Kidney (tissue), 14 donors: ENCODE data around the gene GPI. TPM values are rescaled to one million over a fixed set of nuclear protein-coding genes. Genes with fewer than 3 reads are reported as not detected.
"Not testable (repeated sequence)": the region's sequence is repeated elsewhere in the genome, so short reads cannot be mapped to it uniquely, and the experiment has no call there.

Experiments used
- DNase-seq, 5 donors: peaks; one replicate each; pipeline ENCODE4 v3.0.0-alpha.2; 2013 to 2020
- FAIRE-seq: peaks from 2 replicates; lab custom pipeline; 2012; peaks lifted over from hg19 to GRCh38; lab: Jason Lieb, UNC
- H3K27ac ChIP-seq, 2 donors: one replicate each; pipeline ENCODE4 v1.7.0; 2013; ENCODE audit warnings: low read depth in 2 of 2, low read length in 2 of 2, inconsistent platforms in 1 of 2
- H3K27me3 ChIP-seq: one replicate; pipeline ENCODE4 v1.7.1; 2013; ENCODE audit warnings: low read length, inconsistent platforms; ENCODE audit not compliant: control insufficient read depth, insufficient read depth
- H3K36me3 ChIP-seq, 3 donors: one replicate each; pipeline versions ENCODE4 v1.7.0 to v1.7.1; 2013; ENCODE audit warnings: low read length in 3 of 3, control low read depth in 1 of 3, inconsistent platforms in 1 of 3; ENCODE audit not compliant: insufficient read depth in 3 of 3, control insufficient read depth in 2 of 3
- H3K4me1 ChIP-seq, 3 donors: one replicate each; pipeline versions ENCODE4 v1.7.0 to v1.7.1; 2013; ENCODE audit warnings: low read length in 3 of 3, inconsistent platforms in 1 of 3, low read depth in 1 of 3; ENCODE audit not compliant: control insufficient read depth in 2 of 3, insufficient read depth in 2 of 3
- H3K4me3 ChIP-seq, 3 donors: one replicate each; pipeline versions ENCODE4 v1.7.0 to v1.8.1; 2013; ENCODE audit warnings: low read length in 3 of 3, control low read depth in 1 of 3, inconsistent platforms in 1 of 3
- H3K9ac ChIP-seq, 3 donors: one replicate each; pipeline versions ENCODE4 v1.7.0 to v1.7.1; 2013; ENCODE audit warnings: low read length in 3 of 3, control low read depth in 1 of 3, inconsistent platforms in 1 of 3
- H3K9me3 ChIP-seq, 3 donors: one replicate each; pipeline versions ENCODE4 v1.7.0 to v1.7.1; 2013; ENCODE audit warnings: low read length in 3 of 3, control low read depth in 1 of 3, inconsistent platforms in 1 of 3; ENCODE audit not compliant: control insufficient read depth in 2 of 3, insufficient read depth in 1 of 3
- intact Hi-C: fragments of 100-400 bp; cut with DNase I; formaldehyde crosslinking; loops from one replicate; pipeline ENCODE4 v1.11.1; 2022
- polyA plus RNA-seq: library from polyadenylated mRNA; stranded (reverse); fragments of 350-450 nt; fragmentation: Illumina TruSeq; extraction: RNeasy Lipid Tissue Mini Kit (QIAGEN cat#74804); gene quantifications from one replicate; pipeline ENCODE4 v1.2.3, GENCODE V29; 2014; ENCODE audit warnings: low read depth, low replicate concordance; ENCODE audit not compliant: insufficient read depth
- total RNA-seq: library from RNA; stranded (reverse); fragmentation: NEBNext Ultra II Directional; extraction: Animal tissue kit (Norgen Biotek cat#: 25700); gene quantifications from one replicate; pipeline ENCODE4 v1.2.1, GENCODE V29; 2021
- TF ChIP-seq, protein P1 (sequence below): IDR thresholded peaks from 3 replicates; pipeline ENCODE4 v1.5.1; 2012; ENCODE audit warnings: mild to moderate bottlenecking, moderate library complexity, borderline replicate concordance; ENCODE audit not compliant: insufficient read depth; ENCODE audit errors: extremely low read depth
- donor health status: control.
- donor health status: control.
- donor health status: control.
- donor health status: control.
- donor health status: control.
- donor health status: DM: yes; HTN: yes; CAD: no.
- donor health status: Normal renal cell carcinoma (clear cell type).

GPI gene
- total and polyA plus RNA-seq, 2 donors from 2014 or later, result 257 to 315 TPM

DNA sequence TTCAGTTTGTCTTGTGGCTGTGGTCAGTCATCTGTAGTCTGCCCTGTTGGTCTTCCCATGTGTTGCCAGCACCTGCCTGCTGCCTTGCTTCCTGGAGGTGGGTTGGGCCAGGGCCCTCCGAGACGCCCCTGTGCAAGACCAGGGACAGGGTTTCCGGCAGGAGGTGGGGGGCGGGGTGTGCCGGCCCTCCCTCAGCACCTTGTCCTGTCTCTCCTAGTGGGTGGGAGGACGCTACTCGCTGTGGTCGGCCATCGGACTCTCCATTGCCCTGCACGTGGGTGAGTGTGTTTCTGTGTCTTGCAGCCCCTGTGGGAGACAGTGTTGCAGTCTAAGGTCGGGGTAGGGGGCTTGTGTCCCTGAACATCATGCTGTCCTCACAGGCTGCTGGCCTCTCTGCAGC, 28.0 kb downstream of the GPI start:
- DNase-seq, result no peak
- Histone ChIP-seq H3K27ac (no peak overlapping the region), H3K4me3 (no peak overlapping the region), H3K27me3 (no peaks in the 10 kb centered on the region), H3K9ac (no peak overlapping the region), H3K36me3 (peaks cover 16 to 50% (median 39%) of the 10 kb centered on the region in 3 donors), H3K4me1 (no peaks in the 10 kb centered on the region), H3K9me3 (no peaks in the 10 kb centered on the region)
- no peak for FAIRE-seq
- intact Hi-C loops, result no loop called here
- TF ChIP-seq, protein P1, sequence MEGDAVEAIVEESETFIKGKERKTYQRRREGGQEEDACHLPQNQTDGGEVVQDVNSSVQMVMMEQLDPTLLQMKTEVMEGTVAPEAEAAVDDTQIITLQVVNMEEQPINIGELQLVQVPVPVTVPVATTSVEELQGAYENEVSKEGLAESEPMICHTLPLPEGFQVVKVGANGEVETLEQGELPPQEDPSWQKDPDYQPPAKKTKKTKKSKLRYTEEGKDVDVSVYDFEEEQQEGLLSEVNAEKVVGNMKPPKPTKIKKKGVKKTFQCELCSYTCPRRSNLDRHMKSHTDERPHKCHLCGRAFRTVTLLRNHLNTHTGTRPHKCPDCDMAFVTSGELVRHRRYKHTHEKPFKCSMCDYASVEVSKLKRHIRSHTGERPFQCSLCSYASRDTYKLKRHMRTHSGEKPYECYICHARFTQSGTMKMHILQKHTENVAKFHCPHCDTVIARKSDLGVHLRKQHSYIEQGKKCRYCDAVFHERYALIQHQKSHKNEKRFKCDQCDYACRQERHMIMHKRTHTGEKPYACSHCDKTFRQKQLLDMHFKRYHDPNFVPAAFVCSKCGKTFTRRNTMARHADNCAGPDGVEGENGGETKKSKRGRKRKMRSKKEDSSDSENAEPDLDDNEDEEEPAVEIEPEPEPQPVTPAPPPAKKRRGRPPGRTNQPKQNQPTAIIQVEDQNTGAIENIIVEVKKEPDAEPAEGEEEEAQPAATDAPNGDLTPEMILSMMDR, result no peak

DNA sequence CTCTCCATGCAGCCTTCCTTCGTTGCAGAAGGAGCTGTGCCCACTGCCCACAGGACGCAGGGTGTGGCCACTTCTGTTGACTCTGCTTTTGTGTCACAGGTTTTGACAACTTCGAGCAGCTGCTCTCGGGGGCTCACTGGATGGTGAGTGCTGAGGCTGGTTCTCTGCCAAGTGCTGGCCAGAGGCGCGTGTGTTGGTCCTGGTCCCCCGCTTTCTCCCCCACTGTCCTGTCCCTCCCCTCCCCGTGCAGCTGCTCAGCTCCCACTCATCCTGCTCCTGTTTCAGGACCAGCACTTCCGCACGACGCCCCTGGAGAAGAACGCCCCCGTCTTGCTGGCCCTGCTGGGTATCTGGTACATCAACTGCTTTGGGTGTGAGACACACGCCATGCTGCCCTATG, 28.6 kb downstream of the GPI start:
- no peak overlapping the region for H3K27ac ChIP-seq
- peaks cover 16 to 46% (median 42%) of the 10 kb centered on the region in 3 donors for H3K36me3 ChIP-seq
- no peaks in the 10 kb centered on the region for H3K9me3 ChIP-seq
- H3K9ac ChIP-seq, result no peak overlapping the region
- FAIRE-seq (no peak), DNase-seq (no peak)
- intact Hi-C loops, result no loop called here
- H3K4me1 ChIP-seq, result no peaks in the 10 kb centered on the region
- TF ChIP-seq, protein P1, result no peak
- no peak overlapping the region for H3K4me3 ChIP-seq
- H3K27me3 ChIP-seq, result no peaks in the 10 kb centered on the region

DNA sequence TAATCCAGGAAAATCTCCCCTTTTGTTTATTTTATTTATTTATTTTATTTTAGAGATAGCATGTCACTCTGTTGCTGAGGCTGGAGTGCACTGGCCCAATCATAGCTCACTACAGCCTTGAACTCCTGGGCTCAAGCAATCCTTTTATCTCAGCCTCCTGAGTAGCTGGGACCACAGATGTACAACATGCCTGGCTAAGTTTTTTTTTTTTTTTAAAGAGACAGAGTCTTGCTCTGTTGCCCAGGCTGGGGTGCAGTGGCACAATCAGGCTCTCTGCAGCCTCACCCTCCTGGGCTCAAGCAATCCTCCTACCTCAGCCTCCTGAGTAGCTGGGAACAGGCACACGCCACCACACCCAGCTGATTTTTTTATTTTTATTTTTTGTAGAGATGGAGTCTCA, 32.9 kb downstream of the GPI start:
- TF ChIP-seq, protein P1, result no peak
- FAIRE-seq (no peak), DNase-seq (no peak)
- no peaks in the 10 kb centered on the region for H3K27me3 ChIP-seq
- no peak overlapping the region for H3K4me3 ChIP-seq
- H3K9ac ChIP-seq, result no peak overlapping the region
- no peak overlapping the region for H3K27ac ChIP-seq
- H3K36me3 ChIP-seq, result peaks cover 2 to 24% (median 22%) of the 10 kb centered on the region in 3 donors
- H3K9me3 ChIP-seq, result no peaks in the 10 kb centered on the region
- intact Hi-C loops, result no loop called here
- H3K4me1 ChIP-seq, result no peaks in the 10 kb centered on the region

DNA sequence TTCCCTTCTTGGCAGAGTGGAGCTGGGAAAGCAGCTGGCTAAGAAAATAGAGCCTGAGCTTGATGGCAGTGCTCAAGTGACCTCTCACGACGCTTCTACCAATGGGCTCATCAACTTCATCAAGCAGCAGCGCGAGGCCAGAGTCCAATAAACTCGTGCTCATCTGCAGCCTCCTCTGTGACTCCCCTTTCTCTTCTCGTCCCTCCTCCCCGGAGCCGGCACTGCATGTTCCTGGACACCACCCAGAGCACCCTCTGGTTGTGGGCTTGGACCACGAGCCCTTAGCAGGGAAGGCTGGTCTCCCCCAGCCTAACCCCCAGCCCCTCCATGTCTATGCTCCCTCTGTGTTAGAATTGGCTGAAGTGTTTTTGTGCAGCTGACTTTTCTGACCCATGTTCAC, 34.9 kb downstream of the GPI start:
- Histone ChIP-seq H3K4me1 (peaks cover 0 to 2% (median 0%) of the 10 kb centered on the region in 3 donors), H3K27me3 (no peaks in the 10 kb centered on the region), H3K9ac (no peak overlapping the region), H3K4me3 (no peak overlapping the region), H3K36me3 (peaks cover 2 to 24% (median 18%) of the 10 kb centered on the region in 3 donors), H3K27ac (no peak overlapping the region), H3K9me3 (no peaks in the 10 kb centered on the region)
- intact Hi-C loops, result no loop called here
- FAIRE-seq, result no peak
- DNase-seq, result peak in 1 of 5 donors; percentile 61
- TF ChIP-seq, protein P1, result no peak

DNA sequence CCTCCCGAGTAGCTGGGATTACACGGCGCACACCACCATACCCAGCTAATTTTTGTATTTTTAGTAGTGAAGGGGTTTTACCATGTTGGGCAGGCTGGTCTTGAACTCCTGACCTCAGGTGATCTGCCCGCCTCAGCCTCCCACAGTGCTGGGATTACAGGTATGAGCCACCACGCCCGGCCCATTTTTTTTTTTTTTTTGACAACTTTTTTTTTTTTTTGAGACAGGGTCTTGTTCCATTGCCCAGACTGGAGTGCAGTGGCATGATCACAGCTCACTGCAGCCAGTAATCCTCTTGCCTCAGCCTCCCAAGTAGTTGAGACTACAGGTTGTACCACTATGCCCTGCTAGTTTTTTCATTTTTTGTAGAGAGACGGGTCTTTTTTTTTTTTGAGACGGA, 35.8 kb downstream of the GPI start:
- H3K4me1 ChIP-seq, FAIRE-seq, H3K9me3 ChIP-seq, H3K4me3 ChIP-seq, H3K9ac ChIP-seq, H3K27me3 ChIP-seq, H3K27ac ChIP-seq, intact Hi-C loops: not testable (repeated sequence)
- DNase-seq, result peak in 1 of 5 donors; percentile 12
- peaks cover 2 to 24% (median 18%) of the 10 kb centered on the region in 3 donors for H3K36me3 ChIP-seq
